Germinal center (tissue), 1 donor: ENCODE results near the gene MIPEP.
"Not testable (repeated sequence)": the region's sequence is repeated elsewhere in the genome, so short reads cannot be mapped to it uniquely, and the experiment has no call there.

Source experiments
- DNase-seq: peaks from one replicate; pipeline ENCODE4 v3.0.0; 2012; ENCODE audit warnings: mixed read lengths, low spot score

MIPEP gene

DNA sequence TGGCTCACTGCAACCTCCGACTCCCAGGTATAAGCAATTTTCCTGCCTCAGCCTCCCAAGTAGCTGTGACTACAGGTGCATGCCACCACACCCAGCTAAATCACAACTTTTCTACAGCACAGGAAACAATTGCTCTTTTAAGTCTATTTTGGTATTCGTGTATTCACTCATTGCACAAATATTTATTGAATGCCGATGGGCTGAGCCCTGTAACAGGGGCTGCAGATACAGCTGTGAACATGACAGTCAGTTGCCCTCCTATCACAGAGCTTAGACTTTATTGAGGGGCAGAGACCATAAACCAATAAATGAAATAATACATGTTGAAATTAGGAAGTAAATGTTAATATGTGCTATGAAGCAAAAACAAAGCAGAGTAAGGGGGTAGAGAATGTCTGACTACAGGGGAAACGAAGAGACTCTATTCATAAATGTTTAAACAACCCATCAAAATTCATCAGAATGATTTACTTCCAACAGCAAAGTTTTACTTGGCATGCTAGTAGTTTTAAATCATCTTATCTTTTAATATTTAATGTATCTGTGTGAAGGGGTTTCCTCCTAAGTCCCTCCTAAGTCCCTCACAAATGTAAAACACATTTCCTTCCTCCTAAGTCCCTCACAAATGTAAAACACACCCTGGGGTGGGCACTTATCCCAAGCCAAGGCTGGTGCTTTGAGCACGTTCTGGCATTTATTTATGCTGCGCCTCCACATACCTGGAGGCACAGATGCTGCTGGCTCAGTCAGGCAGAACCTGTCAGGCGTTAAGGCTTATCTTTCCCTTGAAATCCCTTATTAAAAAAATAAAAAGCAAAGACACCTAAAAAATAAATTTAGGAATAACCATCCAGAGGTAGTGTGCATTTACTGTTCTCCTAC is 140.8 kb downstream of the MIPEP start:
- no peak for DNase-seq

DNA sequence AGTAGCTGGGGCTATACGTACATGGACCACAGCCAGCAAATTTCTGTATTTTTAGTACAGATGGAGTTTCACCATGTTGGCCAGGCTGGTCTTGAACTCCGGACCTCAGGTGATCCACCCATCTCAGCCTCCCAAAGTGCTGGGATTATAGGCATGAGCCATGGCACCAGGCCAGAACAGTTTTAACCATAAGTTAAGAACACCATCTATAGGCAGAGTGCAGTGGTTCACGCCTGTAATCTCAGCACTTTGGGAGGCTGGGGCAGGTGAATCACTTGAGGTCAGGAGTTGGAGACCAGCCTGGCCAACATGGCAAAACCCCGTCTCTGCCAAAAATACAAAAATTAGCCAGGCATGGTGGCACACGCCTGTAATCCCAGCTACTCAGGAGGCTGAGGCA is 143.1 kb downstream of the MIPEP start:
- not testable (repeated sequence) for DNase-seq

DNA sequence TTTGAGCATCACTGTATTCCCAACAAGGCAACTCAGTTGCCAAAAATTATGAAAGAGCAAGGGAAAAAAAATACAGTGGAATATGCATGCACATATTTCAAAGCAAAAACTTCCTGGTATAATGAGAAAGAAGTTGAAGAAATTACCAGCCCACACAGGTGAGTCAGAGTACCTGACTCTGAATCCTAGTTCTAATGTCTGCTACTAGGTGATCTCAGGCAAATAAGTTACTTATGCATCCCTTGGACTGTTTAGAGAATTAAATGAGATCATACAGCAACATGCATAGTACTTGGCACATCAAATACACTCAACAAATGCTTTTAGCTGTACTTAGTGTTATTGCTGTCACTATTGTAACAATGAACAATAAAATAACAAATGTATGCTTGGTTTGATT is 144.9 kb downstream of the MIPEP start:
- DNase-seq = no peak

DNA sequence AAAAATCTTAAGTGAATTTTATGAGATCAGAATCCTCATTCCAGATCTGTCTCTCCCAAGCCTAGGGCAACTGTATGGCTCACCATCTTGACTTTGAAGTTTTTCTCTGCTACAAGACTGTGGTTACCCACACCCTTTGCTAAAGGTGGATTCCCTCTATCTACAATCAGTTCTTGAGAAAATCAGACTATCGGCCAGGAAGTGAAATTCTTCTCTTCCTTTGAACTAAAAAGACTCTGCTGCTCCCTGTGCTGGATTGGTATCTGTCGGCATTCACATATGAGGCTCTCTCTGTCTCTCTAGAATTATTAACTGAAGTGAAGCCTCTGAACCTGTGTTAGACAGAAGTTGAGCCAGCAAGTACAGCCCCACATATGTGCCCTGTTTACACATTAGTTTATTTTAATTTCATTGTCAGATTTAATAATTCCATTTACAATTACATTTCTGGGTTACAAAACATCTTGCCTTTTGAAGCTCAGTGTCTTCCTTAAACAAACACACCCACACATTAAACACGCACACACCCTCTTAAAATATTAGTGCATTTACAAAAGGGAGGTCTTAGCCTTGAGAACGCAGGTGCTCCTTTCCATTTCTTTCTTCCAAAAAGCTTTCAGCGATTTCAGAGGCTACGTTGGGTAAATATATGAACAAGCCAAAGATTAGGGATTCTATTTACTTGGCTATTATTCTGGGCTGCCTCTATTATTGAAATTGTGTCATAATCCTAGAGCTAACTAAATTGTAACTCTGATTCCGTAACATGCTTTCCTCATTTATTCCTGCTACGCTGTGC is 145.7 kb downstream of the MIPEP start:
- no peak for DNase-seq

DNA sequence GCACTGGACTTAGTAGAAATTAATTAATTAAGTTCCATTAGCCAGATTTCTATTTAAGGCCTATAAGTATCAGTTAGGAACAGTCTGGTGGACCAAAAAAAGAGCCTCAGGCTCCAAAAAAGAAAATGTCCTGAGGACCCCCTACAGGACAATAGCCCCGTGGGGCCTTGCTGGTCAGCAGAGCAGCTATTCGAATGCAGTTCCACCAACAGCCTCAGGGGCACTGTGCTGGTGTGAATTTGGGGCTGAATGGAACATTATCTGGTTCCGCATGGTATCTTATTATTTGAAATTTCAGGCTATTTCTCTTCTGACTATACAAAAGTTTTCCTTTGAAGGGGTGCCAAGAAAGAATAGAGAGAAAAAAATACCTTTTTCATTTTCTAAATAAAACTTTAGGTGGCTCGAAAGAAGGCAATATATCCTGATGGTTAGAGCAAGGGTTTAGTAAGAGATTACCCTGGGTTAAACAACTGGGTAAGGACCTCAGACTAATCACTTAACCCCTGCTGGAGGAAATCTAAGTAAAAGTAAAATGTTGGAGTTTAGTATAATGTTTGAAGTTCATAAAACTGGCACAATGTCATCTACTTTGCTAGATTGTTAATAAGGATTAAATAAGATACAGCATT is 147.2 kb downstream of the MIPEP start:
- peak; percentile 27 for DNase-seq

DNA sequence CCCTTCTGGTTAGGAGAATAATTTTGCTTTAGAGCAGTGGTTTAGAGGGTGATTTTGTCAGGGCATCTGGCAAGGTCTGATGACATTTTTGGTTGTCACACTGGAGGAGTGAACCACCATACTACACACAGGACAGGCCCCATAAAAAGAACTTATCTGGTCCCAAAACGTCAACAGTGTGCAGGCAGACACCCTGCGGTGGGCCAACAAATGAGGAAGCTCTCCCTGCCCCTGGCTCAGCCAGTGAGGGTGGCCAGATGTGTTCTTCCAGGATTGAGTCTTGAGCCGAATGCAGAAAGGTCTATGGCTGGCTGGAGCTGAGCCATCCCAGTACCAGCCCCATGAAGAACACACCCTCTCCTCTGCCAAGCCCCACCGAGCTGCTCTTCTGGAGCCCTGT is 149.2 kb downstream of the MIPEP start:
- DNase-seq = no peak

DNA sequence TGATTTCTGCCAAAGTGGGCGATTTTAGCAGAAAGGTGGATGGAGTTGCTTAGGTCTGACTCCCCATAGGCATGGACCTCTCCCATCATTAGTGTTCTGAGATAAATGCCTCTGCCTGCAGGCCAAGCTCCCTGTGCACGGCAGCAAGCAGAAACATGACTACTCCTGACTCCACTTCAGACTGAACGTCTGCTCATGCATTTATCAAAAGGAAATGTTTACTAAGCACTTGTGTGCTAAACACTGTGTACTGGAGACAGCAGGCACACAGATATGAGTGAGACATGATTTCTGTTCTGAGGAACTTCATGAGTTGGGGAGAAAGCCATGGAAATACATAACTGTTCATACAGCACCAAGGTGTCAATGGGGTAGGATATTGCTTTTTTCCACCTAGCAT is 149.6 kb downstream of the MIPEP start:
- DNase-seq = no peak

DNA sequence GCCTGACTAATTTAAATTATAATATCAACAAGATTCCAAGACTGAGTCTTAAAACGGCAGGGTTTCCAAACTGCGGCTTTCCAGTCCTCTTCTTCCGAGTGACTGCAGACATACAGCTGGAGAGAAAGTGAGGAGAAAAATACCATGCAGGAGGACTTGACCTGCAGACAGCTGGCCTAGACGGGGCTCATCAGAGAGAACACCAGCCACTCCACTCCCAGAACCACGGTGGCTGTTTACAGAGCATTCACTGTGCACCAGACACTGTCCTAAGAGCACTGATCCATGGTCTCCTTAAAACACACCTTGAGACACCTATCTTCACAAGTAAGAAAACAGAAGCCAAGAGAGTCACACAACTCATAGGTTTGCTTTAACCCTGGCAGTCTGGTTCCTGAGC is 152.7 kb downstream of the MIPEP start:
- no peak for DNase-seq

DNA sequence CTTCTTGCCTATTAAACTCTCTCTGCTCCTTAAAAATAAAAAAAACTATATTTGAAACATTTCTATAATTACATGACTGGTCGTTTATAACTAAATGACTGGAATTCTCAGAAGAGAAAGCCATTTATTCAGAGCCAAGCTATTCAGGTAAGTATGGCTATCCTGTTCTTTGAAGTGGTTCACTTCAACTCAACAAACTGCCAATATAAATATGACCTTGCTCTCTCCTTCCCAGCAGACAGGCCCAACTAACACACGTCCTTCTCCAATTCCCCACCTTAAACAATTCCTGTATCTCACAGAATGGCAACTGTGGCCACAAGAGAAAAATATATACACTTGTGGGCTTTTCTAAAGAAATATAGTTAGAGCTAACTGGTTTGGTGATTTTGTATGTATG is 153.9 kb downstream of the MIPEP start:
- DNase-seq = no peak

DNA sequence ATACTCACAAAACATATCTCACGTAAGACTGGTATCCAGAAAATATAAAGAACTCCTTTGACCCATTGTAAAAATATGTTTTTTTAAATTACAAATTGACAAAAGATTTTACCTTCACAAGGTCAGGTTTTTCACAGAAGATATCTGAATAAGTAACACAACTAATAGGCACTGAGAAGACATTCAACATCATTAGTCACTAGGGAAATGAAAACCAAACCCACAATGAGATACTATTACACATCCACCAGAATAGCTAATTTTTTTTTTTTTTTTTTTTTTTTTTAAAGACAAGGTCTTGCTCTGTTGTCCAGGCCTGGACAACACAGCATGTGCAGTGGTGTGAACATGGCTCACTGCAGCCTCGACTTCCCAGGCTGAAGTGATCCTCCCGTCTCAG is 157.5 kb downstream of the MIPEP start:
- DNase-seq = no peak

DNA sequence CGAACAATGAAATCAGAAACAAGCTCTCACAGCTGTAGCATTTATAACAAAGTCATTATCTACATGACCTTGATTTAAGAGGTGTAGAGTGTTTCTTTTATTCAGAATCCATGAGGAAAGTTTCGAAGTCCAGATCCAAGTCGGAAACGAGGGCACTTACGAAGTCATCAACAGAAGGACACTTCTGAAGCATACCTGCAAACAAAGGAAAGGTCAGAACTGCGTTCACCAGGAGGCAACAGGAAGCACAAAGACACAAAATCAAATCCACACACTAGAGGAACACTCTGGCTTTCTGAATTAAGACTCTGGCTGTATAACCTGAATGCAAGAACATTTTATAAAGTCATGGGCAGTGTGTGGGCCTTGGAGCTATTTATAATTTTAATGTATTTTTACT is 158.9 kb downstream of the MIPEP start:
- no peak for DNase-seq

DNA sequence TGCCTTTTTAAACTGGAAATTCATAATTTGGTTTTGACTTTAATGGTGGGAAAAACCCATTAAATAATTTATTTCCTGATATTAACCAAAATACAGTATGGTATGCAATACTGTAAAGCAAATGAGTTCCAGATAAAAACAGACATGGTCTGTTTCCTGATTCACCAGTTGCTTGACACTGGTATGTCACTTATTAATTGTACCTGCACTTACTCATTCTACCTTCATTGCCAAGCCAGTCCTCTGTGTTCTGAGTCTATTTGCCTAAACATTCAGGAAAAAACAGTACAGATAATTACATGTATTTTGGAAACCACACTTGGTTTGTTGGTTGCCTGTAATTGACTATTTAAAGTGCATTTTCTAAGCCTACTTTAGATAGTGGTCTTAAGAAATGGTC is 159.7 kb downstream of the MIPEP start:
- DNase-seq = no peak

DNA sequence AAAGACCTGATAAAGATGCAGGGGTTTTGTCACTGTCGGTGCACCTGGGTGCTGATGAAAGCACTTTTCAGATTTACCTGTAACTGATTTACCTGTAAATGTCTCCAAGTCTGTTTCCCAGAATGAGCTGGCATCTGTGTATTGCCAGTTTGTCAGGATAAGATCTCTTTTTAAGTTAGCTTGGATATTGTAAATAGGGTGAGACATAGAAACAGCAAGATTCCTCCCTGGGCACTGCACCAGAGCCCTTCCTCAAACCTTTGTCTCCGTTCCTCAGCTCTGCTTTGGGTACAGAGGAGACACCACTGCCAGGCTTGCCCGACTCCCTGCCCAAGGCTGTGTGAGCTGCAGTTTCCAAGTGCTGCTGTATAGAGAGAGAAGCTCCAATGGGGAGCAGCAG is 160.4 kb downstream of the MIPEP start:
- DNase-seq = no peak

DNA sequence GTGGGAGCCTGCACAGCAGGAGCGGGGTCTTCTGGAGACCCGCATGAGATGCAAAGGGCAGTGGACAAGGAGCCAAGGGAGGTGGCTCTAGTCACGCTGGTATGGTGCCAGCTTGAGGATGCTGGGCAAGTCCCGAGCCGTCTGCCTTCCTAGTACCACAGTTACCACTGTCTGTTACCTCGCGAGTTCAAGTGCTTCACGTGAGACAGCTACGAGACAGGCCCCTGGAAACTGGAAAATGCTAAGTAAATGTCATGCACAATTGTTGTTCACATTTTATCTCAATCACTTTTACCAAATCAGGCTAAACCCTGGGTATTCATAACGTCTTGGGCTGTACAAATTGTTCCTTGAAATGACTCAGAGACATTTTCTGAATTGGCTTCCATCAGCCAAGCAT is 163.3 kb downstream of the MIPEP start:
- no peak for DNase-seq

DNA sequence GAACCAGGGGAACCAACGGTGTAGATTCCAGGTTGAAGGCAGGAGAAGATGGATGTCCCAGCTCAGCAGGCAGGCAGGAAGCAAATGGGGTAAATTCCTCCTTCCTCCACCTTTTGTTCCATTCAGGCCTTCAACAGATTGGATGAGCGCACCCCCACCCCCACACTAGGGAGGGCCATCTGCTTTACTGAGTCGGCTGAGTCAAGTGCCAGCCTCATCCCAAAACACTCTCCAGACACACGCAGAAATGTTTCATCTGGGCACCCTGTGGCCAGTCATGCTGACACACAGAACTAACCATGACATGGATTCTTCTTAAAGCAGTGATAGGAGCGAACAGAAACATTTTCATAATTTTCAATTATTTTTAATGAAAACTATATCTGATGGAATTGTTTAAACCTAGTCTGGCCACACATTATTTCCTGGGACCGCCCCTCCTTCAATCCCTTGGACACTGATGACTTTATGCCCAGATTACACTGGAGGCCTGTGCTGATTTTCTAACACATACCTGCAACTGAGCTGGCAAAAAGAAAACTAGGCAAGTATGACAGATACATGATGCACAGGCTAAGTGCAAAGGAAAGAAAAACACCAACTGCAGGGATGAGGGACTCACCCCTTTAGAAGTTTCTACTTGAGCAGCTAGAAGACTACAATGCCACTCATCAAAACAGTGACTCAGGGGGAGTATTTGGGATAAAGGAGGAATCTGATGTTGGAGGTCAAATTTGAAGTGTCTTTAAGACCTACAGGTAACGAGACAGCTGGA is 164.8 kb downstream of the MIPEP start:
- DNase-seq = no peak

DNA sequence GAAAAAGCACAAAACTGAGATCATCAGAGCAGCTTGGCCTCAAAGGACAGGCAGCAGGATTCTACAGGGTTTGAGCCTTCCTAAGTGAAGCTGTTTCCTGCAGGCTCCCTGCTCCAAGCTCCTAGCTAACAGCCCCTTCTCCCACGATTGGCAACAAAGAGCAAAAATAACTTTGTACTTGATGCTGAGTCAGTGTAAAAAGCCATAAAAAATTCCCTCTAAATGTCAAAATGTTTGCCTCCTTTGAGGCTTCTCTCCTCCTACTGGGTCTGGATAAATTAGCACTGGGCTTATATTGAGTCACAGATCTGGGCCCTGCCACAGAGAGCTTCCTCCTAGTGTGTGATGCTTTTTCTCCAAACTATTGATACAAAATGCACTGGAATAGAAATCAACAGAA is 165.7 kb downstream of the MIPEP start:
- no peak for DNase-seq

DNA sequence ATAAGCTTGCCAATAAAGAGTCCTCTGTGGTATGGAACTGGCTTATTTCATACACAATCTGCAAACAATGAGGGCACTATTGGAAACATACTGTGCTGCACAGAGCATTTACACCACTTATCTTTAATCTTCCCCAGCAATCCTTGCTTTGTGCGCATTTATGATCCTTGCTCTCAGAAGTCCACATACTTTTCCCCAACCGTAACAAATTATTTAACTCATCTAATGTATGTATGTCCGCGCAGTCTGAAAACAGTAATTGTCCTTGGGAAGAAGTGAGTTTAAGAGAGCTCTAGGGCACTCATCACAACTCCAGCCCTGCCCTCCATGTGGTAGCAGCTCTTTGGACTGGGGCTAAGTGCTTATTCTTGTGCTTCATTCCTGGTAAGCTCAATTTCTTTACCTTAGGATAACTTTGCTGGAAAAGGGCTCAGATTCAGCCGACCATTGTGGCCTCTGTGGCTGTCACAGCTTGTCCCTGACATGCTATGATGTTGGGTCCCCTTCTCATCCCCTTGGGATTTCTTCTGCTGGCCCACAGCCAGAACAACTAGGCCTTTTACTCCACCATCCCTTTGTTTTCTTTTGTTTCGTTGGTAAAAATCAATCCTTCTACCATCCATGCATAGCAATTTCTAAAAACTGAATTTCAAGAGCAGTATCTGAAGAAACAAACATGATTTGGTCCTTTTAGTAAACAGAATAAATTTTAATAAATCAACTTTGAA is 166.3 kb downstream of the MIPEP start:
- no peak for DNase-seq

DNA sequence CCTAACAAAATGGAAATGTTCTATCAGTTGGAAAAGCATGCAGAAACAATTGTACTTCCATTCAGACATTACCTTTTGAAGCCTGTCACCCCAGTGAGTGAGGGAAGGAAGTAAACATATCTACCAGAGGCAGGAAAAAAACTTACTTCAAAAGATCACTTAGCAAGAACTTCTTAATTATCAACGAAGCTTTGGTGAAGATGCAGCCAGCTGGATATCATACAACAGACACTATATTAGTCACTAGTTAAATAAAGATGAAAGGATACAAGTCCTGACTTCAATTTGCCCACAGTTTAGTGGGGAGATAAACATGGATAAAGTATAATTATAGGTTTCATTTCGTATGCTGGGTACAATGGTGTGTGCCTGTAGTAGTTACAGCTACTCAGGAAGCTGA is 170.2 kb downstream of the MIPEP start:
- no peak for DNase-seq

DNA sequence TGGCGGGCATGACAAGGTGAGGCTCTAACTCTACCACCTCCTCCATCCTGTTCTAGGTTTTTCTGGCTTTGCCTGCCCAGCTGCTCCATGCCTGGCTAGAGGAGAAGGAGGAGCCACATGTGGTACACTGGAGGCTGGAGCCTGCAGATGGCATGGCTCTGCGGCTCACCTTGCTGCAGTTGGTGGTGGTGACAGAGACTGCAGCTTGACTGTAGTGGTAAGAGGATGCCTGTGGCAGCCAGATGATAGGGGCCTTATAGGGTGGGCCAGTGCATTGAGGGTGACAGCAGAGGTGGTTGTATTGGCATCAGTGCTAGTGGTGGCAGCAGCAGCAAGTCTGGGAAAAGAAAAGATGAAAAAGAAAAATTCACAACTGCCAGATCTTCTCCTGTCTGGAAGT is 172.8 kb downstream of the MIPEP start:
- DNase-seq = no peak

DNA sequence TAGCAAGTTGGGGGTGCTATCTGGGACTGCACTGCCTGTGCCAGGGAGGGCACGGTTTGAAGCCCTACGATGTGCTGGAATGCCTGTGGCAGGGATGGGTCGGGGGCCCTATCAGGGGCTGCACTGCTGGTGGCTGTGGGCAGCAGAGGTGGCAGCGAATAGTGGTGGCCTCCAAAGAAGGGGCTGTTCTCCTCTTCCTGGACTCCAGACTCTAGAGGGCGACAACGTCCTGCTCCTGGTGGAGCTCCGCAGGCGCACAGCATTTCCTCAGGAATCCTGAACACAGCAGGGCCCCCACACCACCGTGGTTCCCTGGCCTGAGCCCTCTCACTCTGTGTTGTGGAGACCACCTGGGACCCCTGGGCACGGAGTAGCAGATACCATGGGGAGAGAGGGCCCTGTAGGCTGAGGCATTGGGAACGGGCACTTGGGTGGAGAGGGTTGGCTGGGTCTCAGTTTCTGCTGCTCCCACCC is 173.4 kb downstream of the MIPEP start:
- DNase-seq = no peak

DNA sequence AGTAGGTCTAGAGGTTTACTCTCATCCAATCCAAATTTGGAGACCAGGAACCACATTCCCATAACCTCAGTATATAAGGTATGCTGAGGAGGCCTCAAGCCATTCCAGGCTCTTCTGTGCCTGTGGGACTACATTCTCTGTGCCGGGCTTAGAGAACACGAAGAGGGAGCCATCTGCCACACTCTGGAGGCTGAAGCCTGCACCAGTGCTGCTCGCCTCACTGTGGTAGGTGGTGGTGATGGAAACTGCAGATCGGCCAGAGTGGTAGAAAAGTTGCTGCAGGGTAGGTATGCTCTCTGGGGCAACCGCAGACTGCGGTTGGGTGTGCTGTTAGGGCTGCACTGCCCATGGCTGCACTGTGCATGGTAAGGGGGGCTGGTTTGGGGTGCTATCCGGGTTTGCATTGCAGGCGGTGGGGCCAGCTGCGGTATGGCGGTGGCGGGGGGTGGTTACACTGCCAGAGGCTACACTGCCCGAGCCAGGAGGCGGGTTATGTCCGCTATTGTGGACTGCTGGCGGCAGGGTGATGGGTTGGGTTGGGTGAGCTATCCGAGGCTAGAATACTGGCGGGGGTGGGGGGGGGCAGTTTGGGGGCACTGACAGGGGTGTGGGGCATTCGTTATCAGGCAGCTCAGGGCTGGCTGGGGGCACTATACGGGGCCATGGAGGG is 174.0 kb downstream of the MIPEP start:
- no peak for DNase-seq
